DLD1 (cell line): Measurements from ENCODE around the gene TPO.

ENCODE experiments used
- in situ Hi-C: cut with HindIII; loops from 2 replicates; pipeline ENCODE4 v1.10.0; 2017; ENCODE audit warnings: low sequenced_read_pairs

TPO gene

DNA sequence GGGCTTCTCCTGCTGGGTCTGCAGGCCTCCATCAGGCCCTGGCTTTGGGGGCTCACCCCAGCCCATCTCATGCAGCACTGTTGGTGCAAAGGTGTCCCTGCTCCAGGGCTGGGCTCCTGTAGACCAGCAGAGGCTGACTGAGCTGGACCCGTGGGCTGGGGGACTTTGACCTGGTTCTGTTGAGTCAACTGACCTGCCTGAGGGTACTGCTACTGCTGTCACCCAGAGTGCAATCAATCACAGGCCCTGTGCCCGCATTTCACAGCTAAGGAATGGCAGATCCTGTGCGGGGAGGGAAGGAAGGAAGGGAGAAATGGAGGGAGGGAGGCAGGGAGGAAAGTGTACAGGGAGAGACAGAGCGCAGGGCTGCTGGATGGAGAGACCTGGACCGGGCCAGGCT lies 136.8 kb downstream of the TPO start:
- in situ Hi-C loops, result loop anchor here (25.0 kb wide), 1 partner anchor 237 kb away; no protein-coding TSS in a partner anchor

GRCh38 chr2:1550658-1551316 lies 137.5 kb downstream of the TPO start:
- in situ Hi-C loops, result loop anchor here (25.0 kb wide), 1 partner anchor 237 kb away; no protein-coding TSS in a partner anchor

- in situ Hi-C loops, result loop anchor here (25.0 kb wide), 1 partner anchor 235 kb away; no protein-coding TSS in a partner anchor
Observed at GRCh38 chr2:1551905-1552304, 138.6 kb downstream of the TPO start.

DNA sequence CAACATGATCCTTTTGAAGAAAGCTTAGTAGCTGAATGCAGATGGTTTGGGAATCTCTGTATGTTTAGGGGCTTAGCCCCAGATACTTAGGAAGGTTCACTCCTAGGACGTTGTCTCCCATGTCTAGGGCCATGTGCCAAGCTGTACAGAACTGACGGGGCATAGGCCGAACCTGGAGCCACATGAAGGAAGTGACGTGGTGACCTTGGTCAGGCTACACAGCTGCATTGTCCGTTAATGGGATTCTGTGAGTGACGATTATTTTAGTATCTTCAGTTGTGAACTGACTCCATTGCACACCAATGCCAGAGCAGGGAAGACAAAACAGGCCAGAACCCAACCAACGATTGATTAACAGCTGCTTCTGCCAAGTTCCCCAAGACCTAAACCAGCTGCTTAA lies 139.3 kb downstream of the TPO start:
- in situ Hi-C loops, result loop anchor here (25.0 kb wide), 1 partner anchor 235 kb away; no protein-coding TSS in a partner anchor

DNA sequence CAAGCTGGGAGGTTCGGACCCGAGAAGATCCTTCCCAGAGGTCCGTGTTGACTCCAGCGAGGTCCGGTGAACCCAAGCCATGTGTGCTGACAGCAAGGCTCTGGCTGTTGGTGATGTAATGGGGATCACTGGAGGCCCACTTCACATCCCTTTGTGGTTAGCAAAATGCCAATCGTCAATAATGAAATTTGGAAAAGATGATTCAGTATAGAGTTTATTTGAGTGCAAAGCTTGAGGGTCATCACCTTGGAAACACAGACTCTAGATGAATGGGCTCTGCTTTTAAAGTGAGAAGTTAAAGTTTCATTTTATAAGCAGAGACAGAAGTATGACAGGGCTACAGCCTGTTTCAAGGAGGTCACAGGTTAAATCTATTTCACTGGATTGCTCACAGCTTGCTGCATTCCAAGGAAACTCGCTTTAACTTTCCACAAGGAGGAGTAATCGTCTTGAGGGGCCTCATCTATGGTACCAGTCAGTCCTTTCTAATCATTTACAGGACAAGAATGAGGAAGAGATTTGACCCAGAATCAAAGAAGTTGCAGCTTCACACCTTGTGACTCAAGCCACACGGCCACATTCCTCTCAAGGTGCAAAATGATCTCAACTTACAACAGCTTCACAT lies 140.5 kb downstream of the TPO start:
- in situ Hi-C loops, result loop anchor here (25.0 kb wide), 1 partner anchor 234 kb away; no protein-coding TSS in a partner anchor

DNA sequence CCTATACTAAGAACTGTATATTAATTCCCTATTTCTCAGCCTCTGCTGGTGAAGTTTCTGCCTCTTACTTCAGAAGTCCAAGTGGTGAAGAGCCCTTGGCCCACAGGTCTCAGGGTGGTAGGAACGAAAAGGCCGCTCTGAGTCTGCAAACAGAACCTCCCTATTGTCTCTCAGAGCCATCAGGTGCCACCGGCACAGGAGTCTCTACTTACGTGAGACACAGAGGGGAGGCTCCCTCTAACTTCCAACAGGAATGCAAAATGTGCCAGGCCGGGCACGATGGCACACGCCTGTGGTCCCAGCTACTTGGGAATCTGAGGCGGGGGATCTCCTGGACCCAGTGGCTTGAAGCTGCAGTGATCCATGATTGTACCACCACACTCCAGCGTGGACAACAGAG lies 143.0 kb downstream of the TPO start:
- in situ Hi-C loops, result loop anchor here (25.0 kb wide), 1 partner anchor 231 kb away; no protein-coding TSS in a partner anchor

DNA sequence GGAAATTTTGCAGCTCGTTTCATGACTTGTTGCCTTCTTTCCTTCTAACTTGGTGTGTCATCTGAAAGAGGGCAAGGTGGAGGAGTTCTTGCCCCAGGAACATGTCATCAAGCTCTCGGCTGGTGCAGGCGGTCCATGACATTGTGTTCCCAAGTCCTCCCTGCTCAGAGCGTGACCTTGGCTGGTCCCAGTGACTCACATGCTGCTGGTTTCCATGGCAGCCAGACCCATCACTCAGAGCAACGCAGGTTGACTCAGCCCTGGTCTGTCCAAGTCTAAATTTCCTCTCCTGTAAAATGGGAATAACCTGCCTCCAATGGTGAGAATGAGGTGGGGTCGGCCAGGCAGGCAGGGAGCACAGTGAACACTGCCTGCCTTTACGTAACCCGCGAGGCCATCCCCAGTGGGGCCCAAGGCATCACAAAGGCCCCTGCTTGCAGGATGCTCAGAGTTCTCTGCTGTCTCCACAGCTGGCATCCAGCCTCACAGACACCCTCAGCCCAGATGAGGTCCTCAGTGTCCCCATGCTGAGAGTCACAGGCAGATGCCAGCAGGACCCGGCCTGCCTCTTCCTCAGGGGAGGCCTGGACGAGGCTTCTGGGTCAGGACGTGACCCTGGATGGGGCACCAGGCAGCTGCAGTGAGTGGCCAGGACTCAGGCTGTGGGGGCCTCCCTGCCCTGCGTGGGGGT lies 143.7 kb downstream of the TPO start:
- in situ Hi-C loops, result loop anchor here (25.0 kb wide), 1 partner anchor 230 kb away; no protein-coding TSS in a partner anchor

- in situ Hi-C loops, result loop anchor here (25.0 kb wide), 1 partner anchor 230 kb away; no protein-coding TSS in a partner anchor
Observed at GRCh38 chr2:1557467-1557820, 144.2 kb downstream of the TPO start.

DNA sequence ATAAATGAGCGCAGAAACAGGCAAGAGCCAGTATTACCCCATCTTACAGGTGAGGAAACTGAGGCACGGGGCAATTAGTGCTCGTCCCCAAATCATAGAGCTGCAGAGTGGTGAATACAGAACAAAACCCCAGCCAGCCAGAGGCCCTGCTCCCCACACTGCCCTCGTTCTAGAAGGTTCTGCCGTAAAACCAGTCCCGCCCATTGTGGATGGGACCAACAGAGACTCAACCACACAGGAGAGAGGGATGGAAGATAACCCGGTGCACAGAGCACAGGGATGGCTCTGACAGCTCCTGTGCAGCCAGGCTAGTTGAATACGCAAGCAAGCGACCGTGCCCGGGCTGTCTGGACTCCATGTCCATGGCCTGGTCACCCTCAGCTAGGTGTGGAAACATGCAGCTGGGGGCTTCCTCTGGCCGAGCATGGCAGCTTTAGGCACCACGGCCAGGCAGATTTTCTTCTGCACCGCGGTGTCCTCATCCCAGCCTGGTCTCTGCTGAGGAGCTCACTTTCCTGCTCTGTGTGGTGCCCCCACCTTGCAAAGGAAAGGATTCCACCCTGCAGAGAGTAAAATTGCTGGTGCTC lies 146.4 kb downstream of the TPO start:
- in situ Hi-C loops, result loop anchor here (25.0 kb wide), 1 partner anchor 228 kb away; no protein-coding TSS in a partner anchor

GRCh38 chr2:1561259-1561658 lies 148.0 kb downstream of the TPO start:
- in situ Hi-C loops, result loop anchor here (25.0 kb wide), 1 partner anchor 226 kb away; no protein-coding TSS in a partner anchor

DNA sequence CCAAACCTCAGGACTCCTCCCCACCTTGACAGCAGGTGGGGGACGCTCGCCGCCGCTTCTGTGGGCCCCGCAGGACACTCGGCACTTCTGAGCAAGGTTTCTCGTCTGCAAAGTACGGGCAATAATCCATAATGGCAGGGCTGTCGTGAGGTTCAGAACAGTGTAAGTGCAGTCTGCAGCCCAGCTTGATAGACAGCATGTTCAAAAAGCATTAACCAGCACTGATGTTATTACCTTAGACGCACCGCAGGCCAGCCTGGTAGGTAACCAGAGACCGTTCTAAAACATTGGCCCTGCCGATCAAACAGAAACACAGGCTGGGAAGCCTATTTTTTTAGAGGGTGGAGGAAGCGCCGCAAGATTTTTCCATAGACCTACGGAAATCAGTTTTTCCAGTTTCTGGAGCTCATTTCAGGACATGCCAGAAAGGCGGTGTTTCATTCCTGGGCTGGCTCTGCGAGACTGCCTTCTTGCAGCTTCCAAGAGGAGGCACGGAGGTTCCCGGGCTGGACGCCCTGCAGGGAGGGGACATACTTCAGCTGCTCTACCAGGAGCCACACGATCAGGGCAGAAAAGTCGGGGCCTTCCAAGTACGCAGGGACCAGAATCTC lies 148.7 kb downstream of the TPO start:
- in situ Hi-C loops, result loop anchor here (25.0 kb wide), 1 partner anchor 225 kb away; no protein-coding TSS in a partner anchor

- in situ Hi-C loops, result loop anchor here (25.0 kb wide), 1 partner anchor 224 kb away; no protein-coding TSS in a partner anchor
Observed at GRCh38 chr2:1563084-1563857, 150.0 kb downstream of the TPO start.

- in situ Hi-C loops, result loop anchor here (25.0 kb wide), 1 partner anchor 223 kb away; no protein-coding TSS in a partner anchor
Observed at GRCh38 chr2:1563943-1564891, 151.0 kb downstream of the TPO start.

- in situ Hi-C loops, result loop anchor here (25.0 kb wide), 1 partner anchor 220 kb away; no protein-coding TSS in a partner anchor
Observed at GRCh38 chr2:1567556-1568344, 154.5 kb downstream of the TPO start.

GRCh38 chr2:1568345-1568668 lies 155.0 kb downstream of the TPO start:
- in situ Hi-C loops, result loop anchor here (25.0 kb wide), 1 partner anchor 219 kb away; no protein-coding TSS in a partner anchor

GRCh38 chr2:1569879-1570450 lies 156.7 kb downstream of the TPO start:
- in situ Hi-C loops, result loop anchor here (10.0 to 25.0 kb wide), 2 partner anchors 65 to 217 kb away; no protein-coding TSS in a partner anchor
